ENCODE data around the gene RNASE12.

- no peak for TF ChIP-seq POLR2AphosphoS5 (IDR thresholded peaks at IDR 0.05; ENCODE audit: borderline replicate concordance, low read depth, low read length)
- TF ChIP-seq EZH2 (IDR thresholded peaks at IDR 0.05), result no peak
Measured at GRCh38 chr14:20631880-20632389, 40.8 kb upstream of the RNASE12 start.
